Measurements from ENCODE around the gene LCLAT1. TPM values are rescaled to one million over a fixed set of nuclear protein-coding genes. Genes with fewer than 3 reads are reported as not detected.

LCLAT1 gene
- 4.0 and 36.0 TPM in 2 replicates for total RNA-seq (2014; rRNA removed; shearing (Covaris generic); ENCODE audit: low replicate concordance)

GRCh38 chr2:30447149-30448045 lies at the start of gene LCLAT1:
LCLAT1 (plus strand) TSS chr2:30447246; CDS start chr2:30525591, 78,345 bp downstream.
- in situ Hi-C loops (cut with HindIII; ENCODE audit: low pct_unique_long_range_greater_than_20kb, low sequenced_read_pairs): no loop called here
- peak; percentile 78 for DNase-seq (ENCODE audit: low read depth)

- DNase-seq (ENCODE audit: low read depth): no peak
- in situ Hi-C loops (cut with HindIII; ENCODE audit: low pct_unique_long_range_greater_than_20kb, low sequenced_read_pairs): no loop called here
These were observed 48.8 kb upstream of the LCLAT1 start for GRCh38 chr2:30398084-30398873.

GRCh38 chr2:30400151-30400954 lies 46.7 kb upstream of the LCLAT1 start:
- DNase-seq (ENCODE audit: low read depth): no peak
- in situ Hi-C loops (cut with HindIII; ENCODE audit: low pct_unique_long_range_greater_than_20kb, low sequenced_read_pairs): no loop called here

GRCh38 chr2:30402441-30403182 lies 44.4 kb upstream of the LCLAT1 start:
- in situ Hi-C loops (cut with HindIII; ENCODE audit: low pct_unique_long_range_greater_than_20kb, low sequenced_read_pairs): no loop called here
- no peak for DNase-seq (ENCODE audit: low read depth)

GRCh38 chr2:30403592-30404312 lies 43.3 kb upstream of the LCLAT1 start:
- in situ Hi-C loops (cut with HindIII; ENCODE audit: low pct_unique_long_range_greater_than_20kb, low sequenced_read_pairs): no loop called here

GRCh38 chr2:30404319-30405259 lies 42.5 kb upstream of the LCLAT1 start:
- in situ Hi-C loops (cut with HindIII; ENCODE audit: low pct_unique_long_range_greater_than_20kb, low sequenced_read_pairs): no loop called here
- DNase-seq (ENCODE audit: low read depth): no peak

More at GRCh38 chr2:30403592-30404312, 43.3 kb upstream of the LCLAT1 start:
- DNase-seq (ENCODE audit: low read depth): no peak

GRCh38 chr2:30405260-30405605 lies 41.8 kb upstream of the LCLAT1 start:
- in situ Hi-C loops (cut with HindIII; ENCODE audit: low pct_unique_long_range_greater_than_20kb, low sequenced_read_pairs): no loop called here
- no peak for DNase-seq (ENCODE audit: low read depth)

- in situ Hi-C loops (cut with HindIII; ENCODE audit: low pct_unique_long_range_greater_than_20kb, low sequenced_read_pairs): no loop called here
- DNase-seq (ENCODE audit: low read depth): no peak
These were observed 40.2 kb upstream of the LCLAT1 start for GRCh38 chr2:30406853-30407252.

GRCh38 chr2:30408961-30409387 lies 38.1 kb upstream of the LCLAT1 start:
- in situ Hi-C loops (cut with HindIII; ENCODE audit: low pct_unique_long_range_greater_than_20kb, low sequenced_read_pairs): no loop called here
- no peak for DNase-seq (ENCODE audit: low read depth)

GRCh38 chr2:30410217-30410616 lies 36.8 kb upstream of the LCLAT1 start:
- in situ Hi-C loops (cut with HindIII; ENCODE audit: low pct_unique_long_range_greater_than_20kb, low sequenced_read_pairs): no loop called here

GRCh38 chr2:30412047-30412683 lies 34.9 kb upstream of the LCLAT1 start:
- in situ Hi-C loops (cut with HindIII; ENCODE audit: low pct_unique_long_range_greater_than_20kb, low sequenced_read_pairs): no loop called here
- DNase-seq (ENCODE audit: low read depth): no peak

More at GRCh38 chr2:30410217-30410616, 36.8 kb upstream of the LCLAT1 start:
- peak; percentile 65 for DNase-seq (ENCODE audit: low read depth)

GRCh38 chr2:30412684-30413570 lies 34.1 kb upstream of the LCLAT1 start:
- in situ Hi-C loops (cut with HindIII; ENCODE audit: low pct_unique_long_range_greater_than_20kb, low sequenced_read_pairs): no loop called here

GRCh38 chr2:30414961-30415360 lies 32.1 kb upstream of the LCLAT1 start:
- in situ Hi-C loops (cut with HindIII; ENCODE audit: low pct_unique_long_range_greater_than_20kb, low sequenced_read_pairs): no loop called here
- DNase-seq (ENCODE audit: low read depth): no peak

More at GRCh38 chr2:30412684-30413570, 34.1 kb upstream of the LCLAT1 start:
- no peak for DNase-seq (ENCODE audit: low read depth)

GRCh38 chr2:30417253-30417652 lies 29.8 kb upstream of the LCLAT1 start:
- in situ Hi-C loops (cut with HindIII; ENCODE audit: low pct_unique_long_range_greater_than_20kb, low sequenced_read_pairs): no loop called here
- DNase-seq (ENCODE audit: low read depth): no peak
